Measurements from ENCODE around the gene SNAP29. TPM values are rescaled to one million over a fixed set of nuclear protein-coding genes. Genes with fewer than 3 reads are reported as not detected.
"Not testable (repeated sequence)": the region's sequence is repeated elsewhere in the genome, so short reads cannot be mapped to it uniquely, and the experiment has no call there.

SNAP29 gene
- total and polyA plus RNA-seq, 12 donors, result 9.9 to 43.6 (median 26.1) TPM

- H3K27ac ChIP-seq, result no peak overlapping the region
- DNase-seq, result no peak
- no peak for ATAC-seq
- no peaks in the 10 kb centered on the region for H3K4me1 ChIP-seq
- WGBS, 2 donors, result 95 to 96% methylated on average over 9 of the region's 9 CpGs
- H3K4me3 ChIP-seq, result no peak overlapping the region
- H3K36me3 ChIP-seq, result peaks cover 0 to 100% (median 80%) of the 10 kb centered on the region in 9 donors
- intact Hi-C loops (cut with DNase I), result loop anchor here in 1 of 10 donors (10.0 kb wide), 1 partner anchor 61 kb away; no protein-coding TSS in a partner anchor
- no peaks in the 10 kb centered on the region for H3K9me3 ChIP-seq
- TF ChIP-seq CTCF (IDR thresholded peaks at IDR 0.05), result no peak
- no peaks in the 10 kb centered on the region for H3K27me3 ChIP-seq
Measured at GRCh38 chr22:20815477-20816050, 43.2 kb upstream of the SNAP29 start.

- Histone ChIP-seq H3K9me3 (no peaks in the 10 kb centered on the region), H3K27me3 (no peaks in the 10 kb centered on the region), H3K36me3 (peaks cover 0 to 100% (median 78%) of the 10 kb centered on the region in 9 donors), H3K4me3 (no peak overlapping the region), H3K27ac (no peak overlapping the region), H3K4me1 (no peaks in the 10 kb centered on the region)
- DNase-seq (no peak), ATAC-seq (no peak)
- intact Hi-C loops (cut with DNase I), result loop anchor here in 1 of 10 donors (10.0 kb wide), 1 partner anchor 62 kb away; no protein-coding TSS in a partner anchor
- no peak for TF ChIP-seq CTCF (IDR thresholded peaks at IDR 0.05)
- 90 to 97% methylated on average over 6 of the region's 6 CpGs for WGBS, 2 donors
Measured at GRCh38 chr22:20816559-20816958, 42.2 kb upstream of the SNAP29 start.

GRCh38 chr22:20818471-20818870, 40.3 kb upstream of the SNAP29 start:
- no peak overlapping the region for H3K4me3 ChIP-seq
- H3K27me3 ChIP-seq, result no peaks in the 10 kb centered on the region
- TF ChIP-seq CTCF (IDR thresholded peaks at IDR 0.05), result no peak
- DNase-seq (no peak), ATAC-seq (no peak)
- intact Hi-C loops (cut with DNase I), result loop anchor here in 1 of 10 donors (10.0 kb wide), 1 partner anchor 64 kb away; no protein-coding TSS in a partner anchor
- no peaks in the 10 kb centered on the region for H3K9me3 ChIP-seq
- H3K36me3 ChIP-seq, result peaks cover 0 to 100% (median 68%) of the 10 kb centered on the region in 9 donors
- no peaks in the 10 kb centered on the region for H3K4me1 ChIP-seq
- 83 to 89% methylated on average over 3 of the region's 3 CpGs for WGBS, 2 donors
- H3K27ac ChIP-seq, result no peak overlapping the region

GRCh38 chr22:20819471-20819870, 39.3 kb upstream of the SNAP29 start:
- no peaks in the 10 kb centered on the region for H3K9me3 ChIP-seq
- no peak for DNase-seq
- no peak for TF ChIP-seq CTCF (IDR thresholded peaks at IDR 0.05)
- H3K36me3 ChIP-seq, result peaks cover 0 to 100% (median 71%) of the 10 kb centered on the region in 9 donors
- no peaks in the 10 kb centered on the region for H3K27me3 ChIP-seq
- no peak for ATAC-seq
- H3K27ac ChIP-seq, result no peak overlapping the region
- H3K4me3 ChIP-seq, result no peak overlapping the region
- intact Hi-C loops (cut with DNase I), result loop anchor here in 1 of 10 donors (10.0 kb wide), 1 partner anchor 65 kb away; no protein-coding TSS in a partner anchor
- WGBS, 2 donors, result 97 to 98% methylated on average over 9 of the region's 9 CpGs
- H3K4me1 ChIP-seq, result no peaks in the 10 kb centered on the region

- H3K9me3 ChIP-seq; H3K4me1 ChIP-seq; H3K27me3 ChIP-seq; H3K27ac ChIP-seq; DNase-seq; intact Hi-C loops (cut with DNase I); H3K4me3 ChIP-seq; ATAC-seq: not testable (repeated sequence)
- 97 to 98% methylated on average over 8 of the region's 8 CpGs for WGBS, 2 donors
- H3K36me3 ChIP-seq, result peaks cover 0 to 97% (median 48%) of the 10 kb centered on the region in 9 donors
Measured at GRCh38 chr22:20821717-20822239, 37.0 kb upstream of the SNAP29 start.

Data from heart right ventricle (tissue), 16 donors.